Panc1 (cell line): Measurements from ENCODE around the gene HDAC7.

ENCODE experiments used
- CTCF ChIP-seq: fragments of 450-650 bp; IDR thresholded peaks from 2 replicates; pipeline ENCODE4 v1.5.1; 2017; ENCODE audit warnings: mild to moderate bottlenecking
- POLR2AphosphoS5 ChIP-seq: IDR thresholded peaks from 2 replicates; pipeline ENCODE4 v1.6.1; 2012; ENCODE audit warnings: mild to moderate bottlenecking, low read depth, low read length, moderate library complexity
- REST ChIP-seq, 2 experiments: IDR thresholded peaks; 2 replicates each; pipeline ENCODE4 v1.6.1; 2011 to 2012; ENCODE audit warnings: low read depth in 2 of 2, control low read depth in 1 of 2, low read length in 1 of 2, mild to moderate bottlenecking in 1 of 2, moderate library complexity in 1 of 2; ENCODE audit not compliant: insufficient read depth in 1 of 2
- SIN3A ChIP-seq: IDR thresholded peaks from 2 replicates; pipeline ENCODE4 v1.6.1; 2012; ENCODE audit warnings: low read depth, mild to moderate bottlenecking, low read length, moderate library complexity, borderline replicate concordance; ENCODE audit not compliant: insufficient read depth

GRCh38 chr12:47867495-47867941 lies 47.8 kb upstream of the HDAC7 start:
- TF ChIP-seq CTCF = no peak
- TF ChIP-seq REST (IDR thresholded peaks at IDR 0.05; ENCODE audit: insufficient read depth in 1 of 2, low read depth in 2 of 2, low read length in 1 of 2) = no peak
- TF ChIP-seq POLR2AphosphoS5 = no peak
- TF ChIP-seq SIN3A = no peak
